ENCODE measurements around the gene PRDX5. TPM values are rescaled to one million over a fixed set of nuclear protein-coding genes. Genes with fewer than 3 reads are reported as not detected.
A peak's percentile ranks its signal among the peaks of the same experiment; 100 is the strongest.

PRDX5 gene
- total and polyA plus RNA-seq, 9 of the 15 experiments (the other 6 are each of a cell fraction or from before 2014, with no cell fraction given) = 40.8 to 327 (median 204) TPM

- TF ChIP-seq CUX1 (CRISPR knock-in tag; IDR thresholded peaks at IDR 0.05) (no peak), RHOXF2B (CRISPR knock-in tag; conservative IDR thresholded peaks at IDR 0.05) (no peak), VEZF1 (CRISPR knock-in tag; IDR thresholded peaks at IDR 0.05) (peak; percentile 60; the same call in 1 of the 2 replicates), BHLHE40 (IDR thresholded peaks at IDR 0.05; ENCODE audit: low read length) (0 out of 2 replicates have a peak, but pooled peaks have one; percentile 8)
Observed at GRCh38 chr11:64342869-64343745, 25.2 kb downstream of the PRDX5 start (continued).
